Urothelium cell line (cell line): Measurements from ENCODE around the gene AAK1.
"Not testable (repeated sequence)": the region's sequence is repeated elsewhere in the genome, so short reads cannot be mapped to it uniquely, and the experiment has no call there.

Source experiments
- DNase-seq: peaks from one replicate; pipeline ENCODE4 v3.0.0; 2011; ENCODE audit warnings: low spot score, mixed read lengths
- FAIRE-seq: peaks from 2 replicates; lab custom pipeline; 2011; peaks lifted over from hg19 to GRCh38; lab: Jason Lieb, UNC

AAK1 gene

GRCh38 chr2:69577467-69578197, 65.9 kb downstream of the AAK1 start:
- DNase-seq (no peak), FAIRE-seq (no peak)

- DNase-seq (no peak), FAIRE-seq (no peak)
Observed at GRCh38 chr2:69576880-69577279, 66.7 kb downstream of the AAK1 start.

GRCh38 chr2:69575926-69576325, 67.6 kb downstream of the AAK1 start:
- no peak for FAIRE-seq

GRCh38 chr2:69575371-69575770, 68.2 kb downstream of the AAK1 start:
- not testable (repeated sequence) for DNase-seq, FAIRE-seq

More at GRCh38 chr2:69575926-69576325, 67.6 kb downstream of the AAK1 start:
- no peak for DNase-seq

GRCh38 chr2:69572641-69573040, 70.9 kb downstream of the AAK1 start:
- FAIRE-seq = no peak
- DNase-seq = no peak

- FAIRE-seq (no peak), DNase-seq (no peak)
Observed at GRCh38 chr2:69571189-69571588, 72.3 kb downstream of the AAK1 start.

- FAIRE-seq = no peak
- DNase-seq = no peak
Observed at GRCh38 chr2:69570474-69570873, 73.1 kb downstream of the AAK1 start.

GRCh38 chr2:69567909-69568300, 75.6 kb downstream of the AAK1 start:
- FAIRE-seq (no peak), DNase-seq (no peak)

GRCh38 chr2:69567157-69567908, 76.2 kb downstream of the AAK1 start:
- FAIRE-seq (no peak), DNase-seq (no peak)

GRCh38 chr2:69566669-69567068, 76.9 kb downstream of the AAK1 start:
- no peak for DNase-seq

GRCh38 chr2:69565431-69565839, 78.1 kb downstream of the AAK1 start:
- peak; percentile 77 for DNase-seq
- FAIRE-seq = no peak

More at GRCh38 chr2:69566669-69567068, 76.9 kb downstream of the AAK1 start:
- FAIRE-seq = no peak

- FAIRE-seq (no peak), DNase-seq (no peak)
Observed at GRCh38 chr2:69564604-69565003, 78.9 kb downstream of the AAK1 start.

GRCh38 chr2:69563021-69563420, 80.5 kb downstream of the AAK1 start:
- no peak for DNase-seq
- FAIRE-seq = no peak

- DNase-seq (no peak), FAIRE-seq (no peak)
Observed at GRCh38 chr2:69561101-69561500, 82.4 kb downstream of the AAK1 start.

- no peak for FAIRE-seq
Observed at GRCh38 chr2:69560147-69560482, 83.4 kb downstream of the AAK1 start.

GRCh38 chr2:69559442-69560146, 83.9 kb downstream of the AAK1 start:
- FAIRE-seq (no peak), DNase-seq (peak; percentile 63)

More at GRCh38 chr2:69560147-69560482, 83.4 kb downstream of the AAK1 start:
- DNase-seq = no peak

GRCh38 chr2:69556008-69556407, 87.5 kb downstream of the AAK1 start:
- FAIRE-seq (no peak), DNase-seq (no peak)

- FAIRE-seq (no peak), DNase-seq (no peak)
Observed at GRCh38 chr2:69554981-69555380, 88.6 kb downstream of the AAK1 start.

GRCh38 chr2:69554568-69554967, 89.0 kb downstream of the AAK1 start:
- DNase-seq (no peak), FAIRE-seq (no peak)

GRCh38 chr2:69553991-69554390, 89.5 kb downstream of the AAK1 start:
- FAIRE-seq (no peak), DNase-seq (no peak)

GRCh38 chr2:69550511-69550910, 93.0 kb downstream of the AAK1 start:
- FAIRE-seq, DNase-seq: not testable (repeated sequence)

GRCh38 chr2:69549421-69549820, 94.1 kb downstream of the AAK1 start:
- DNase-seq (no peak), FAIRE-seq (no peak)
